Astrocyte of the cerebellum (primary cell): ENCODE measurements around the gene RGS7BP.

Experiments used
- DNase-seq: peaks from one replicate; pipeline ENCODE4 v3.0.0-alpha.2; 2011; ENCODE audit warnings: low read depth
- H3K4me3 ChIP-seq: 2 replicates; pipeline ENCODE4 v1.5.1; 2011; ENCODE audit warnings: mild to moderate bottlenecking, low read depth, low read length, moderate library complexity
- CTCF ChIP-seq: IDR thresholded peaks from 2 replicates; pipeline ENCODE4 v1.5.1; 2012; ENCODE audit warnings: low read length, low read depth, moderate library complexity, mild to moderate bottlenecking; ENCODE audit errors: missing control alignments
- in situ Hi-C: cut with HindIII; loops from 2 replicates; pipeline ENCODE4 v1.10.0; 2017; ENCODE audit warnings: low sequenced_read_pairs

RGS7BP gene

GRCh38 chr5:64646169-64646568, 140.4 kb downstream of the RGS7BP start:
- no peak for TF ChIP-seq CTCF
- DNase-seq: no peak
- in situ Hi-C loops: no loop called here
- no peak overlapping the region for H3K4me3 ChIP-seq

- no peak for TF ChIP-seq CTCF
- no peak for DNase-seq
- no peak overlapping the region for H3K4me3 ChIP-seq
- in situ Hi-C loops: no loop called here
These were observed 143.7 kb downstream of the RGS7BP start for GRCh38 chr5:64649512-64649911.

- no peak for DNase-seq
- in situ Hi-C loops: no loop called here
- TF ChIP-seq CTCF: no peak
- no peak overlapping the region for H3K4me3 ChIP-seq
These were observed 148.1 kb downstream of the RGS7BP start for GRCh38 chr5:64653766-64654560.

- in situ Hi-C loops: no loop called here
- no peak overlapping the region for H3K4me3 ChIP-seq
- no peak for TF ChIP-seq CTCF
- DNase-seq: no peak
These were observed 148.7 kb downstream of the RGS7BP start for GRCh38 chr5:64654561-64654938.

GRCh38 chr5:64655596-64655995, 149.8 kb downstream of the RGS7BP start:
- no peak overlapping the region for H3K4me3 ChIP-seq
- in situ Hi-C loops: no loop called here
- no peak for TF ChIP-seq CTCF
- no peak for DNase-seq

GRCh38 chr5:64659289-64659688, 153.5 kb downstream of the RGS7BP start:
- no peak for DNase-seq

More at GRCh38 chr5:64659289-64659688, 153.5 kb downstream of the RGS7BP start:
- in situ Hi-C loops: no loop called here
- no peak overlapping the region for H3K4me3 ChIP-seq
- TF ChIP-seq CTCF: no peak
